G401.6 (cell line): ENCODE measurements around the gene CAMTA1.
"Not testable (repeated sequence)": the region's sequence is repeated elsewhere in the genome, so short reads cannot be mapped to it uniquely, and the experiment has no call there.

Source experiments
- FAIRE-seq: peaks from 2 replicates; lab custom pipeline; 2012; peaks lifted over from hg19 to GRCh38; lab: Jason Lieb, UNC

The CAMTA1 gene

DNA sequence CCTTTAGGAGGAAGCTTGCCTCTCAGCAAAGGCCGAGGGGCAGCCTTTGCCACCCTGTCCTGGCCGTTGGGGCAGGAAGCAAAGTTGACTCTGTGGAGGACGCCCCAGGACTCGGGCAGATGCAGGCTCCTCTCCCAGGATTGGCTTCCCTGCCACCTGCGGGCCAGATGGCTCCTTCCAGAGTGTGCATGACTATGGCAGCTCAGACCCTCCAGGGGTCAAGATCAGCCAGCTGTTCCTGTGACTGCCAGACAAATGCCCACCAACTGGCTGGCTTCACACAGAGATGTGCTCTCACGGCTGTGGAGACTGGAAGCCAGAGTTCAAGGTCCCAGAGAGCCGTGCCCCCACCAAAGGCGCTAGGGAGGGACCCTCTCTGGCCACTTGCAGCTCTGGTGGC lies 898.9 kb downstream of the CAMTA1 start:
- FAIRE-seq, result no peak

DNA sequence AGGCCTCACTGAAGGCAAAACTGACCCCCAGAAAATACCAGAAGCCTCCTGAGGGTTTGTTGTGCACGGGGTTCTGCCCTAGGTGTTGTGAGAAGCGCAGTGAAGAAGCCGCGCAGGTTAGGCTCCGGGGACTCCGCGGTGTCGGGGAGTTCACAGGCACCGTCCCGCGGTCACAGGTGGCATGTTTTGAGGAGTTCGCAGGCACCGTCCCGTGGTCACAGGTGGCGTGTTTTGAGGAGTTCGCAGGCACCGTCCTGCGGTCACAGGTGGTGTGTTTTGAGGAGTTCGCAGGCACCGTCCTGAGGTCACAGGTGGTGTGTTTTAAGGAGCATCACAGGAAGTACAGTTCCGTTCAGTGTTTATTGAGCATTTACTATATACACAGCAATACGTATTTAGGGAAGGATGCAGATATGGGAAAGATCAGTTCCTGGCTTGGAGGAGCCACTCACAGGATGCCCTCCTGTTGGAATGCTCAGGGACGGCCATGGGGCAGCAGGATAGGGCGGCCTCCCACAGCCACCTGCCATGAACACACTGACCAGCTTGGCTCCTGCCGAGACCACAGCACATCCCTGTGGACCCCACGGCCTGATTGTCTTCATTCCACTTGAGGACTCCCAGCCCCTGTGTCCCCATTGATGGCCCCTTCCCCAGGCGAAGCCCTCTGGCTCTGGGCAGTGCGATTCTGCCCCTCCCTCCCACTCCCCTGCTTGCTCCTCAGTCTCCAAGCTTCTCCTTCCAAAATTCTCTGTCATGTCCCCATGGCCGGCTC lies 899.8 kb downstream of the CAMTA1 start:
- FAIRE-seq, result no peak

DNA sequence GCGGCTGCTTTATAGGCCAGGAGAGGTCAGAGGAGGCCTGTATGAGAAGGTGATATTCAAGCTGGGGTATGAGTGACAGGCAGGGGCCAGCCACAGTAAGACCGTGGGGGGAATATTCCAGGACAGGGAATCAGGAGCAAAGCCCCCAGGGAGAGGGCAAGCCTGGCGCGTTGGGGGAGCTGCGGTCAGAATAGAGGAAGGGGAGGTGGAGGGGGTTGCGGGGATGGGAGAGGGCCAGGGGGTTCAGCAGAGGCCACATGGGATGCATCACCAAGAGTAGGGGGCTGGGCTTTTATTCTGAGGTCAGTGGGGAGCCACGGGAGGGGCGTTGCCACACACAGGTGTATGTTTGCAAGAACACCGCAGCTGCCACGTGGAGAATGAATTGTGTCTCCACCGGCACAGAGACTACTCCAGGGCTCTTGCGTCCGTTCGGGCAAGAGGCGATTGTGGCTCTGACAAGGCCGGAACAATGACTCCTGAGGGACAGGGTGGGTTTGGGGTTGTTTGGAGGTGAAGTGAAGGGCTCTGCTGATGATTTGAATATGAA lies 901.1 kb downstream of the CAMTA1 start:
- FAIRE-seq, result no peak

DNA sequence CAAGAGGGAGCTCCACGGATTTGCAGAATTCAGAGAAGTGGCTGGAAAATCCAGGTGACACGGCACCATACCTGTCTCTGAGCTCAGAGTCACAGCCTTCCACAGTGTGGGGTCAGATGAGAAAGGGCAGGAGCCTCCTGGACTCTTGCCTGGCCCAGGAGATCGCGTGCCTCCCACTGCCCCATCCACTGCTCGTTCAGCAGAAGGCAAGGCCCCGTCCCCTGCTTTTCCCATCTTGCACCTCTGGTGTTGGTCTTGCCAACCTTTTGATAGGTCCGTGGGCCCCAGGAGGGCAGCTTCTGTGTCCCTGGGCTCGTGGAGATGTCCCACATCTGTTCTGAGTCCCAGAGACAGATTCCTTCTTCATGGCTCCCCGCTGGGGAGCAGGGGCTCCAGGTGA lies 902.2 kb downstream of the CAMTA1 start:
- no peak for FAIRE-seq

DNA sequence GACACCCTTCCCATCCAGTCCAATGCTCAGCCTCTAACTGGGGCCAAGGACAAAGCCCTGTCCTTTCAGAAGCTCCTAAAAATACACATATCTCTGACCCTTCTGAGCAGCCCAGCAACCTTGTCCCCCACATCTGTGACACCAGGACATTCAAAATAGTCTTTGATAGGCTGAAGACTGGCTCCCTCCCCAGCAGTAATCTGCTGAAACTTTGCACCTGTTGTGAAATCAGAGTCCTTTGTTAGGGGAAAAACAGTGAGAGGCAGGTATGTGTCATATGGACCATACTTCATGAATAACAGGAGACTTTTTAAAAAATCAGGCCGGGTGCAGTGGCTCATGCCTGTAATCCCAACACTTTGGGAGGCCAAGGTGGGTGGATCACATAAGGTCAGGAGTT lies 903.4 kb downstream of the CAMTA1 start:
- FAIRE-seq, result no peak

DNA sequence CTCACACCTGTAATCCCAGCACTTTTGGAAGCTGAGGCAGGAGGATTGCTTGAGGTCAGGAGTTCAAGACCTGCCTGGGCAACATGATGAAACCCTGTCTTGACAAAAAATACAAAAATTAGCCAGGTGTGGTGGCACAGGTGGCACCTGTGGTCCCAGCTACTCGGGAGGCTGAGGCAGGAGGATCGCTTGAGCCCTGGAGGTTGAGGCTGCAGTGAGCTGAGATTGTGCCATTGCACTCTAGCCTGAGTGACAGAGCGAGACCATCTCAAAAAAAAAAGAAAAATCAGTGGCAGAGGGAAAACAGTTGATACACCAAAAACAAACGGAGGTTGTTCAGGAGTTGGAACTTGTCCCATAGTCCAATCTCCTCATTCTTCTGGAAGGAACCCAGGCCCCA lies 904.1 kb downstream of the CAMTA1 start:
- not testable (repeated sequence) for FAIRE-seq

DNA sequence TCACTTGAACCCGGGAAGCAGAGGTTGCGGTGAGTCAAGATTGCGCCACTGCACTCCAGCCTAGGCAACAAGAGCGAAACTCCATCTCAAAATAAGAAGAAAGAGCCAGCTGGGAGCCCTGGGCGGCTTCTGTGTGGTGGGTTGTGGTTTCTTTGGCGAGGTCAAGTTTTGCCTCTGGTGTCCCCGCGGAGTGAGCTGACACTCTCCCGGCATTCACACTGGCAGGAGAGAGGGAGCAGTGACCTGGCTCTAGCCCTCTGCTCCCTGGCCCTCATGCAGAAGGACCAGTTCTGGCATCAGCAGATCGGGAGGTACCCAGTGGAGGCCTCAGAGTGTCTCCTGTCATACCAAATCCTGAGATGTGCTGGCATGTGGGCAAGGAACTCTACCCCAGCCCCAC lies 904.8 kb downstream of the CAMTA1 start:
- FAIRE-seq, result no peak

DNA sequence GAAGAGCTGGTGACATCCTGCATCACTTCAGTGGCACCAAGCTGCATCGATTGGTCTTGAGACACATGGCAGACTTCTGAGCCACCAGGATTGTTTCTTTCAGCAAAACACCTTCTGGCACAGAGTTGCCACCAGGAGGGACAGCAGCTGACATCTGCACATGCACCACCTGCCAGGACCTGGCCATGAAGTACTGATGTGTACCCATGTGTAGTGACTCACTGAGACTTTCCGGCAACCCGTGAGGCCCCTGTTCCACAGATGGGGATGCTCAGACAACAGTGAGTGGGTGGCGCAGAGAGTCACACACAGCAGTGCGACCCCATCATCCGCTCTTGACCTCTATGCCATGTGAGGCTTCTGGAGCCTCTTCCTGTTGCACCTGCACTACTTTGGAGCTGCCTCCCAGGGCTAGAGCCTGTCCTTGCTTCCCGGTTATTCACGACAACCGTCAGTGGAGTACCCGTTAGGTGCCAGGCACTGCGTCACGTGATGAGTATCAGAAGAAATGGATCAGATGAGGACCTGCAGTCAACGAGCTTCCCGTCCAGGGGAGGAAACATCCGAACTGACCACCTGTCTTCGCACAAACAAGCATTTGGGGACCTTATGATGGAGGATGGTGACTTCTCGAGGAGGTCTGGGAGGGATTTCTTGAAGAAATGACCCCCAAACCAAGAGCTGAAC lies 905.4 kb downstream of the CAMTA1 start:
- no peak for FAIRE-seq

DNA sequence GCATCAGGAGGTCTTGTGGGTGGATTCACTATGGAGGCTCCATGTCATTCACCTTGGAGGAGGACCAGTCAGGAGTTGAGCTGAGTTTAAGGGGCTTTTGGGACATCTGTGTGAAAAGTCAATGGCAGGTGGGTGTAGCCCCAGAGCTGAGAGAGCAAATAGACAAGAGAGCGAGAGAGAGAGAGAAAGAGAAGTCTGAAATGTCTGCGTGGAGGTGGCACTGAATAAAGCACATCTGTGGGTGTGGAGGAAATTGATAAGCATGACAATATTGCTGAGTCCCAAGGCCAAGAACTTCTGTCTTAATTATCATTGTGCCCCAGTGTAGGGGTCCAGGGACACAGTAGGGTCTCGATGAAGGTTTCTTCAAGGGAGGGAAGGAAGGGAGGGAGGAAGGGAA lies 906.3 kb downstream of the CAMTA1 start:
- no peak for FAIRE-seq

DNA sequence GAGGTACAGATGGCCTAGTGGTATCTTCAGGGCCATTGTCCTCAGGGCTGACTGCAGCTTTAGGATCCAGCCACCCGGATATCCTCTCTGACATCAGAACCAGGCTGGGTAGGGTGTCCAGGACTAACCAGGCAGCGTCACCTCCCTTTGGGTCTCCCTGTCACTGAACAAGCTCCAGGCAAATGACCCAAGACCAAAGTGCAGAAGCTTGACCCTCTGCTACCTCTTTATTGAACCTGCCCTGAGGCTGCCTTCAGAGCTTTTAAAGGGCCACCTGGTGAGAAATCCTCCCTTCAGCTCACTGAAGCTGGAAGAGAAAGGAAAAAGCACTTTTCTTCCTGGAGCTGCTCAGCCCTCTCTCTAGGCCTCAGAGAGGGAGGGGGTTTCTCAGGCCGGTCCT lies 906.8 kb downstream of the CAMTA1 start:
- no peak for FAIRE-seq

DNA sequence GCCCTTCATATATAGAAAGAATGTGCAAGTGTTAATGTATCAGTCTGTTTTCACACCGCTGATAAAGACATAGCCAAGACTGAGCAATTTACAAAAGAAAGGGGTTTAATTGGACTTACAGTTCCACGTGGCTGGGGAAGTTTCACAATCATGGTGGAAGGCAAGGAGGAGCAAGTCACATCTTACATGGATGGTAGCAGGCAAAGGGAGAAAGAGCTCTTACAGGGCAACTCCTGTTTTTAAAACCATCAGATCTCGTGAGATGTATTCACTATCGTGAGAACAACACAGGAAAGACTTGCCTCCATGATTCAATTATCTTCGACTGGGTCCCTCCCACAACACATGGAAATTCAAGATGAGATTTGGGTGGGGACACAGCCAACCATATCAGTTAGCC lies 907.8 kb downstream of the CAMTA1 start:
- FAIRE-seq, result not testable (repeated sequence)

DNA sequence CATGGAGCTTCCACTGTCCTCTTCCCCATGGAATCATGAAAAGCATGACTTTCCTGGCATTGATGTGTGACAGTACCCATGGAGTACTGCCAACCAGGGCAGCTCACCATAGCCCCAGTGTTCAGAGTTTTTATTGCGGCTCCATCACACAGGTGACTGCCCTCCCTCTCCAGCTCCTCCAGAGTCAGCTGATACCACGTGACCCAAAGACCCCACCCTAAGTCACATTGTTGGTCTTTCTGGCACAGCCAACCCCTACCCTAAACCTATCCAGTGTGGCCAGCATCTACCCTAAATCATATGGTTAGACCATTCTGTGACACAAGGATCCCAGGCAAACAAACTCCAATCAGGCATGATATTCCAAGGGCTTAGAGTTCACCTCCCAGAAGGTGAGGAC lies 908.4 kb downstream of the CAMTA1 start:
- no peak for FAIRE-seq

DNA sequence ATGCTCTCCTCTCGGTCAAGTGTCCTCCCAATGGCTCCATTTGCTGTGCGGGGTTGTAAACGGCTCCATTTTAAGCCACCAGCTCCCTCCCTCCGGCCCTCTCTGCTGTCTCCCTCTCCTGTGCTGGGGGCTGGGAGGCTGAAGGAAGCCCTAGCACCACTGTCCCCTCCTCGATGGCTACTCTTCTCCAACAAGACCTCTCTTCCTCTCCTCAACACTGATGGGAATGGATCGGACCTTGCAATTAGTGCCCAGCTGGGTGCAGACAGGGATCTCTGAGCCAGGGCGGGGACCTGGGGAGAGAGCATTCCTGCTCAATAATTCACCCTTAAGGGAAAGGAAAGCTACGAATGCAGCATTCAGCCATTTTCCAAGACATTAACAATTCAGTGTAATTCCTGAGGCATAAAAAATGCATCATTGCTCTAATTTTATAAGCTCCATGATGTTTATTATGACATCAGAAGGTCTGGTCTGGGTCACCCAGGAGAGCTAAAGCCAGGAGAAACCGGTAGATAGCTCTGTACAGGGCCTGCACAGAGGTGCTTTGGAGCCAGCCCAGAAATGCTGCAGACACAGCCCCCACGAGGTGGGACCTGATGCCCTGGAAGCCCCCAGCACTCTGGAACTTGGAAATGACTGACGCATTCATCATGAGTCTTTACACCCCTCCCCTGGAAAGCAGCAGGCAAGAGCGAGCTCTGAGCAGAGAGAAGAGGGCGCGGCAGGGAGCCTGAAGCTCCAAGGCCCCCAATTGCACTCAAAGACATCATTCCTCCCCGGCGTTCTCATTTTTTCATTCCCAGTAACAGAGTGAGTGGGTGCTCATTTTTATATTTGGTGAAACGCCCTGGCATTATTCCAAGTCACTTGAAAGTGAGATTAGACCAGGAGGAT lies 909.6 kb downstream of the CAMTA1 start:
- FAIRE-seq, result no peak

DNA sequence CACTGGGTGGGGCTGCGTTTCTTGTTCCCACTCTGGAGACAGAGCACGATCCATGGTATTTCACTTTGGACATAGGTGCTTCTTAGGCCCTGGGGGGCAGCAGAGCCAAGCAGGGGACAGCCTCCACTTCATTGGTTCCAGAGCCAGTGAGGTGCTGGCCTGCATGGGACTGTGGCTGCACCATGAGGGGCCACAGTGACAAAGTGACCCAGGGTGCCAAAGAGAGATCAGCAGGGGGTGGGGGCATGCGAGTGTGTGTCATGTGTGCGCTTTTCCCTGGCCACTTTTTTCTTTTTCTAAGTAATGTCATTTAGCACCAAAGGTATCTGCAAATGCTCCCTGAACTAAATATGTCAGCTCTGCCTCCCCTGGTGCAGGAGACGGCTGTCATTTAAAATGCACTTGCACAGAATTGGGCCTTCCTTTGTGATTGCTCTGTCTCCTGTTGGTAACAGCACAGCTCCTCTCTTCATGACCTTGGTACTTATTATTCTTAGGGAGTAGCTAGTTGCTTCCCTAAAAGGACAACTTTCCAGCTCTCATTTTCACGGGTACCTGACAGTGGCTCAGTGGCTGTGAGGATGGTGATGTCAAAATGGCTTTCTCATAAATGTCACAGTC lies 910.4 kb downstream of the CAMTA1 start:
- FAIRE-seq, result no peak

DNA sequence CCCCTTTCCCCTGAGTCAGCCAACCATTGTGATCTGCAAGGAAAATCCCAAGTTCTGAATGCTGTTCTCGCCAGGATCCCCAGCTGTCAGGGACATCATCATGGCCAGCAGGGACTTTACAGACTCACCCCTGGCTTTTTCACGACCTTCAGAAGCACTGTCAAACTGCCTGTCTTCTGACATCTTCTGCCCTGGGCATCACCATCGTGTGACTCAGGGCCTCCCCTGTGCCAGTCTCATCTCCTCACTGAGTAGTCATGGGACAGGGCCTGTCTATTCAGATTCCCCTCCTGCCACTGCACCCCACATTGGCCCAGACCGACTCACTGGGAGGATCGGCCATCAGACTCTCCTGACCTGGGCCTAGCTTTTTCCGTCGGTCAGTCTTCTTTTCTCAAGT lies 913.4 kb downstream of the CAMTA1 start:
- no peak for FAIRE-seq

DNA sequence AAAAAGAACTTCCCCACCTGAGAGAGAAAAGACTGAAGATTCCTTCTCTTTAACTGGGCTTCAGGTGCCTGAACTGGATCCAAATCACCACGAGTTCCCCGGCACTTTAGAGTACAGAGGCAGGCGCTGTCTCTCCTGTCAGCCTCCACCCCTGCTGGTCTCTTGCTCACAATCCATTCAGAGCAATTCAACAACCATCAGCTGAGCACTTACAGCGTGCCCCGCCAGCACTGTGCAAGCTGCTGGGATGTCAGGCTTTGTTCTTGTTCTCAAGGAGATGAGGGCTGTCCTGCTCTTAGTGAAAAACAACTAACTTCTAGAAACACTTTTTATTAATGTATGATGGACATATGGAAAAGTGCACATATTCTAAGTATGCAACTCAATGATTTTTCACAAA lies 917.1 kb downstream of the CAMTA1 start:
- FAIRE-seq, result no peak

DNA sequence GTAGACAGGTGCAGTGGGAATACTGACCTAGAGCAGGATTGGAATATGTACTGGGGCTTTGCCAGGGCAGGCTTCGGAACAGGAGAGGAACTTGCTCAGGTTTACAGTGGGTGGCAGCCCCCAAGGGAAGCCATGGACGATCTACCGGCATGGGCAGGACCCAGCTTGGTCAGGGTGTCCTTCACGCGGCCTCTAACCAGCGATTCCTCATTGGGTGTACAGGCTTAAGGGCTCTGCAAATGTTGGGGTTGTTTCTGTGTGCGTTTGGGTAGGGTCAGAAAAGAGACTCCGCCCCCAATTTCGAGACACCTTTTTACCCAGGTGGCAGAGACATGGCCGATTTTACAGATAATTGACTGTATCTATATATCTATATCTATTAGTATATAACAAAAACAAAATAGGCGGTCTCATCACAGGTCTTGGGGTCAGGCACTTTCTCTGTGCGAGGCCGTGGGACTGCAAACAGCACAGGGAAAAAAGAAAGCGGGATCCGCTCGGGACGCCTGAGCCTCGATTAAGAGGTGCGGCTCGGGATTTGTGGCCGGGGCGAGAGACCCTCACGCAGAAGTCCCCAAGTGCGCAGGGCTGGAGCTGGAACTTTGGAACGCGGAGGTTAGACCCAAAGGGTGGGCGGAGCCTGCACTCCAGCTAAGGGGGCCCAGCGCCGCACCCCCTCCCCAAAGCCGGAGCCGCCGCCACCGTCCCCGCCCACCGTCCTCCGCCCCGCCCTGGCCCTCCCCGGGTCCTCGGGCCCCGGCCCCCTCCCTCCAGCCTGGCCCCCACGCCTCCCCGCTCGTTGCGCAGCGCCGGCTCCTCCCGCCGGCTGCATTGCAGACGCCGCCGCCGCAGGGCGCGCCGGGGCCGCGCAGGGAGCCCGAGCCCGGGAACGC lies 918.3 kb downstream of the CAMTA1 start:
- no peak for FAIRE-seq

DNA sequence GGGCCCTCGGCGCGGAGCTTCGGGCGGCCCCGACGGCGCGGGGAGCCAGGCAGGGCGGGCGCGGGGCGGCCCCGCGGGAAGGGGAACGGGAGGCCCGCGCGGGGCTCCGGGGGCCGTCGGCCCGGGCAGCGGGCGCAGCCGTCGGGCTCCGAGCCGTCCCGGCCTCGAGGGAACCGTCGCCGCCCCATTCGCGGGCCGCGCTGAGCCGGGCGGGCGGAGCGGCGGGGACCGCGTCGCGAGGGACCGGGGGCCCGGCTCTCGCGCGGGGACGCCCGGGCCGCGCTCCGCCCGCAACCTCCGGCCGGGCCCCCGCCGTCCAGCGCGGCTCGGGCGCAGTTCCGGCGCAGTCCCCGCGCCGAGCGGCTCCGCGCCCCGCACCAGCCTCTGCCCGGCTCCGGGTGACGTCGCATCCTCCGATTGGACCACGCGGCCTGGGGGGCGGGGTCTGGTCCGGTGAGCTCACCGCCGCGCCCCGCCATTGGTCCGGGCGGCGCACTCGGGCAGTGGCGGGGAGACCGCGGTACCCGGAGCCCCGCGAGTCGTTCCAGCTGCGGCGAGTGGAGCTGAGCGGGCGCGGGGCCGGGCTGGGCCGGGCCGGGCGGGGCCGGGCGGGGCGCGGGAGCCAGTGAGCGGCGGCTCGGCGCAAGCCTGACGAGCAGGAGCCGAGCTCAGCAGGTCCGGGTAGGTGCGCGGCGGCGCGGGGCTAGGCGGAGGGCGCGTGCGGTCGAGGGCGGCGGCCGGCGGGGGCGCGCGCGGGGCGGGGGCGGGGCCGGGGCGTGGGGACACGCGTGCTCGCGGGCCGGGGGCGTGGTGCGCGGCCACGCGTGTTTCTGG lies 919.2 kb downstream of the CAMTA1 start:
- no peak for FAIRE-seq

DNA sequence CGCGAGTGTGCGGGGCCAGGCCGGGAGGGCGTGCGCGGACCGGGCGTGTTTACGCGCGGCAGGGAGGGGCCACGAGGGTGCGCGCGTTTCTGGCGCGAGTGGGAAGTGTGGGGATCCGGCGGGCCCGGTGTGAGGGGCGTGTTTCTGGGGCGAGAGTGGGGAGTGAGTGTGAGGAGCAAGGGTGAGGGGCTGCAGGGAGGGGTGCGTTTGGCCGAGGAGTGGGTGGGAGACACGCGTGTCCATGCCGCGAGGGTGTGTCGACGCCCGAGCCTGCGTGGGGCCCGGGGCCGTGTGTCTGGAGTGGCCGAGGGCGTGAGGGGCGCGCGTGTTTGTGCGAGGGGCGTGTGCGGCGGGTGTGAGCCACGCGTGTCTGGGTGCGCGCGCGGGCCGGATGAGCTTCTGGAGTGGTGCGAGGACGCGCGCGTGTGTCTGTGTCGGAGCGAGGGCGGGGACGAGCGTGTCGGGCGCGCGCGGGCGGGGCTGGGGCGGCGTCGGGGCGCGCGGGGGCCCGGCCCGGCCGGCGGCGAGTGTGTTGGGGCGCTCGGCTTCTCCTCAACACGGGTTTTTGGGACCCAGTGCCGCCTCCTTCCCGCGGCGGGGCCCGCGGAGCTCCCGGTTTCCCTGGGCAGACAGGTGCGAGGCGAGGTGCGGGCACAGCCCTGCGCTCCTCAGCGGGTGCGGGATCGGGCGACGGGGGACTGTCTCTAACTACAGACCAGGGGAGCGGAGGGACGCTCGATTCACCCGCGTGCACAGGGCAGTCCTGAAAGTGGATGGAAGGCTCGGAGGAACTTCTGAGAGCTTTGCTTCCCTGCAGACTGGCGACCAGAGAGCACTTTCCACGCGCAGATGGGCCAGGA lies 920.0 kb downstream of the CAMTA1 start:
- no peak for FAIRE-seq

DNA sequence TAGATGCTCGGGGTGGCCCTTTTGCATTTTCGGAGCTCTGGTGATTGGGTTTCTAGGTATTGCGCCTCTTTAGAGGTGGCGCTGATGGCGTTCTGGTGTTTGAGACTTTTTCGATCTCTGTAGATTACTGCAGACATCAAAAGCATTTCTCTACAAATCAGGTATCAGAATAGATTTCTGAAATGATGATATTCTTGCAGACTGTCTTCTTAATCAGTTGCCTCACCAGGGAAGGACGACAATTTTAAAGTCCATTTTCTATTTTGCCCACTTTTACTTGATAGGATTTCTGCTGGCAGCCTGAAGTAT lies 920.6 kb downstream of the CAMTA1 start:
- FAIRE-seq, result no peak
